GM12864 (cell line): ENCODE measurements around the gene ACADVL.

Experiments
- DNase-seq: peaks from one replicate; pipeline ENCODE4 v3.0.0-alpha.2; 2011; ENCODE audit warnings: low read depth
- H3K4me3 ChIP-seq: 2 replicates; pipeline ENCODE4 v1.5.1; 2011; ENCODE audit warnings: mild to moderate bottlenecking, low read depth, low read length, control low read depth
- CTCF ChIP-seq: IDR thresholded peaks from 2 replicates; pipeline ENCODE4 v1.5.1; 2011; ENCODE audit warnings: low read depth, mild to moderate bottlenecking, moderate library complexity, low read length, control low read depth, inconsistent platforms; ENCODE audit errors: missing control alignments

ACADVL gene

GRCh38 chr17:7184091-7184488, 35.6 kb upstream of the ACADVL start:
- no peak for TF ChIP-seq CTCF
- no peak for DNase-seq
- no peak overlapping the region for H3K4me3 ChIP-seq

GRCh38 chr17:7184647-7185046, 35.1 kb upstream of the ACADVL start:
- no peak overlapping the region for H3K4me3 ChIP-seq
- no peak for DNase-seq

GRCh38 chr17:7186241-7186640, 33.5 kb upstream of the ACADVL start:
- H3K4me3 ChIP-seq, result no peak overlapping the region
- TF ChIP-seq CTCF, result peak; percentile 59
- no peak for DNase-seq

More at GRCh38 chr17:7184647-7185046, 35.1 kb upstream of the ACADVL start:
- no peak for TF ChIP-seq CTCF

- DNase-seq, result no peak
- no peak overlapping the region for H3K4me3 ChIP-seq
- no peak for TF ChIP-seq CTCF
Measured at GRCh38 chr17:7190276-7190917, 29.3 kb upstream of the ACADVL start.

- no peak for DNase-seq
Measured at GRCh38 chr17:7191069-7191468, 28.7 kb upstream of the ACADVL start.

GRCh38 chr17:7191571-7192270, 28.0 kb upstream of the ACADVL start:
- no peak for TF ChIP-seq CTCF
- no peak overlapping the region for H3K4me3 ChIP-seq
- no peak for DNase-seq

More at GRCh38 chr17:7191069-7191468, 28.7 kb upstream of the ACADVL start:
- no peak overlapping the region for H3K4me3 ChIP-seq
- no peak for TF ChIP-seq CTCF
